Lower lobe of right lung (tissue), 2 donors: ENCODE results near the gene CRTC3. TPM values are rescaled to one million over a fixed set of nuclear protein-coding genes. Genes with fewer than 3 reads are reported as not detected.

Source experiments
- ATAC-seq, 2 donors: fragments of 200-7000 bp; cut with Tn5 transposase; one replicate each; pipeline ENCODE4 v1.9.1; 2020 to 2022; ENCODE audit warnings: mild to moderate bottlenecking in 2 of 2, moderate library complexity in 2 of 2
- DNase-seq: peaks from one replicate; pipeline ENCODE4 v3.0.0-alpha.2; 2020
- H3K27ac ChIP-seq: fragments of 200-600 bp; one replicate; pipeline ENCODE4 v1.8.0; 2022
- H3K27me3 ChIP-seq: fragments of 200-600 bp; one replicate; pipeline ENCODE4 v1.8.0; 2022; ENCODE audit warnings: low read depth
- H3K36me3 ChIP-seq: fragments of 200-600 bp; one replicate; pipeline ENCODE4 v1.8.0; 2022; ENCODE audit warnings: mild to moderate bottlenecking
- H3K4me1 ChIP-seq: fragments of 200-600 bp; one replicate; pipeline ENCODE4 v1.8.0; 2022
- H3K4me3 ChIP-seq: fragments of 200-600 bp; one replicate; pipeline ENCODE4 v1.8.0; 2022; ENCODE audit warnings: mild to moderate bottlenecking
- H3K9me3 ChIP-seq: fragments of 200-600 bp; one replicate; pipeline ENCODE4 v1.8.0; 2022
- intact Hi-C: fragments of 100-400 bp; cut with DNase I; formaldehyde crosslinking; loops from one replicate; pipeline ENCODE4 v1.11.0; 2022
- total RNA-seq: library from RNA; stranded (reverse); fragmentation: NEBNext Ultra II Directional; extraction: Animal tissue kit (Norgen Biotek cat#: 25700); gene quantifications from one replicate; pipeline ENCODE4 v1.2.1, GENCODE V29; 2021
- TF ChIP-seq, protein P1 (sequence below): fragments of 200-600 bp; IDR thresholded peaks from one replicate; pipeline ENCODE4 v1.8.0; 2022; ENCODE audit warnings: antibody characterized with exemption, mild to moderate bottlenecking
- donor health status: DM: no; HTN: yes; CAD: no; lungs with severe emphysema.

The CRTC3 gene
- total RNA-seq, 1 donor from 2014 or later = 40.6 TPM

DNA sequence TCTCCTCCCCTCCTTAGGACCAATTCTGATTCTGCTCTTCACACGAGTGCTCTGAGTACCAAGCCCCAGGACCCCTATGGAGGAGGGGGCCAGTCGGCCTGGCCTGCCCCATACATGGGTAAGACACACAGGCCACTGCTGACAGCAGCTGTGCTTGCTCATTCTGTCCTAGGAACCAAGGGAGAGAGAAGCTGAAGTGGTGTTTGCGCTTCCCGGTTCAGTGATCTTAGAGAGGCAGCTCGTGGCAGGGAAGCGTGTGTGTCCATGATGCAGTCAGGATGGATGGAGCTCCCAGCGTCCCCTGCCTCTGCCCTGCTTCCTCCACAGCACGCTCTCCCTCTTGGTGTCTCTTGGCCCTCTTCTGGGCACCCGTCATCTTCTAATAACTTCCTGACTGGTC, 77.6 kb downstream of the CRTC3 start:
- intact Hi-C loops = no loop called here
- peaks cover 57% of the 10 kb centered on the region for H3K36me3 ChIP-seq
- DNase-seq (no peak), ATAC-seq (no peak)
- H3K27ac ChIP-seq = peak overlapping the region; percentile 20
- peaks cover 18% of the 10 kb centered on the region for H3K4me1 ChIP-seq
- no peak overlapping the region for H3K4me3 ChIP-seq
- TF ChIP-seq, protein P1, sequence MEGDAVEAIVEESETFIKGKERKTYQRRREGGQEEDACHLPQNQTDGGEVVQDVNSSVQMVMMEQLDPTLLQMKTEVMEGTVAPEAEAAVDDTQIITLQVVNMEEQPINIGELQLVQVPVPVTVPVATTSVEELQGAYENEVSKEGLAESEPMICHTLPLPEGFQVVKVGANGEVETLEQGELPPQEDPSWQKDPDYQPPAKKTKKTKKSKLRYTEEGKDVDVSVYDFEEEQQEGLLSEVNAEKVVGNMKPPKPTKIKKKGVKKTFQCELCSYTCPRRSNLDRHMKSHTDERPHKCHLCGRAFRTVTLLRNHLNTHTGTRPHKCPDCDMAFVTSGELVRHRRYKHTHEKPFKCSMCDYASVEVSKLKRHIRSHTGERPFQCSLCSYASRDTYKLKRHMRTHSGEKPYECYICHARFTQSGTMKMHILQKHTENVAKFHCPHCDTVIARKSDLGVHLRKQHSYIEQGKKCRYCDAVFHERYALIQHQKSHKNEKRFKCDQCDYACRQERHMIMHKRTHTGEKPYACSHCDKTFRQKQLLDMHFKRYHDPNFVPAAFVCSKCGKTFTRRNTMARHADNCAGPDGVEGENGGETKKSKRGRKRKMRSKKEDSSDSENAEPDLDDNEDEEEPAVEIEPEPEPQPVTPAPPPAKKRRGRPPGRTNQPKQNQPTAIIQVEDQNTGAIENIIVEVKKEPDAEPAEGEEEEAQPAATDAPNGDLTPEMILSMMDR = no peak
- H3K9me3 ChIP-seq = no peaks in the 10 kb centered on the region
- no peaks in the 10 kb centered on the region for H3K27me3 ChIP-seq

DNA sequence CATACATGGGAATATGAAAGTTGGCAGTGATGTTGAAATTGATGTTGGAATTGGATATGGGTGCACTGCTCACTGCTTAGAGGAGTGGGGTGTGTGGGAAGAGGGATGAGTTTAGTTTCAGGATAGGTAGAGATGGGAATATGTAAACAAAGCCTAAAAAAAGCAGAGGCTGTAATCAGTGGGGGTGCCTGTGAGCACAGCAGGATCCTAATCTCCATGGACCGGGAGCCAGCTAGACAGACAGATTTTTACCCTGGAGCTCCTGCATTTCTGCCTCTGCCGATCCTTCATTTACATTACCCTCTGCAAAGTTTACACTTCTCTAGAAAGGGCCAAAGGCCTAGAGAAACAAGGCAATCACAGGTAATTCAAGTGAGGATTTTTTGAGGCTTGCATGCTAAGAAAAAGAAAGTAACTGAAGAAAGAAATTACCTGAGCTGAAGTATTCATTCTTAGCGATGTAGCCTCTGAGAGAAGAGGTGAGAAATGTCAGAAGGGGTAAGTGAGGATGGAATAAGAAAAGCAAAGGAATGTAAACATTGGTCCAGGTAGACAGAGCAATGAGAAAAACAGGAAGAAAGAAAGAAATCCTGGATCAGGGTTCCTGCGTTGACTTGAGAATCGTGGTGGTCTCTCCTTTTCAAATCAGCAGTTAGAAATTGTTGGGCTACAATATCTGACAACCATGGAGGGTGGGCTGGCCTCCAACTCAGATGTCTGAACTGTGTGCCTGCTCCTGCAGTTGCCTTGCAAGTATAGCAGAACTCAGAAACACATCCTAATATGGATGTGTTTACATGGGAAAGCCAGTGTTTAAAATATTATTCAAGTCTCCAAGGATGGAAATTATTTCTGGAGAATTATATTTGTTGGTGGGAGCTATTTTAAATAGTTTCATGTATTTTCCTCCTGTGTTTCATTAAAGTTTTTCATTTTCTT, 79.8 kb downstream of the CRTC3 start:
- H3K4me3 ChIP-seq = no peak overlapping the region
- no peaks in the 10 kb centered on the region for H3K27me3 ChIP-seq
- peak overlapping the region; percentile 27 for H3K27ac ChIP-seq
- TF ChIP-seq, protein P1 = no peak
- H3K9me3 ChIP-seq = no peaks in the 10 kb centered on the region
- H3K4me1 ChIP-seq = peaks cover 18% of the 10 kb centered on the region
- DNase-seq (no peak), ATAC-seq (no peak)
- peaks cover 61% of the 10 kb centered on the region for H3K36me3 ChIP-seq
- intact Hi-C loops = no loop called here

DNA sequence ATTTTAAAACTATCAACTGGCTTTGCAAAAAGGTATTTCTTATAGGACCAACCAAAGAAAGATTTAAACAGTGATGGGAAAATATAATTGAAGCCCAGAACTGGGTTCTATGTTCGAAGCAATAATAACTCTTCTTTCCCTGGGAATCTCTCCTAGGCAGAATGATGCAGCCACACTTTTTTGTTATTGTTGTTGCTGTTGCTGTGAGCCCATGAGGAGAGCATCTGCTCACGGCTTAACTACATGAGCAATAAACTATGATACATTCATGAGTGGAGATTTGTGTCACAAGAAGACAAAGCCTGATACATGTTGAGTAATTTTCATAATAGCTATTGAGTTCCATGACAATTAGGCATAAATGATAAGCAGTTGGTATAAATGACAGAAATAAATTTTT, 80.5 kb downstream of the CRTC3 start:
- H3K4me3 ChIP-seq = no peak overlapping the region
- peak overlapping the region; percentile 53 for H3K27ac ChIP-seq
- TF ChIP-seq, protein P1 = no peak
- H3K36me3 ChIP-seq = peaks cover 61% of the 10 kb centered on the region
- peaks cover 18% of the 10 kb centered on the region for H3K4me1 ChIP-seq
- intact Hi-C loops = no loop called here
- no peak for DNase-seq
- no peak for ATAC-seq
- no peaks in the 10 kb centered on the region for H3K27me3 ChIP-seq
- no peaks in the 10 kb centered on the region for H3K9me3 ChIP-seq

DNA sequence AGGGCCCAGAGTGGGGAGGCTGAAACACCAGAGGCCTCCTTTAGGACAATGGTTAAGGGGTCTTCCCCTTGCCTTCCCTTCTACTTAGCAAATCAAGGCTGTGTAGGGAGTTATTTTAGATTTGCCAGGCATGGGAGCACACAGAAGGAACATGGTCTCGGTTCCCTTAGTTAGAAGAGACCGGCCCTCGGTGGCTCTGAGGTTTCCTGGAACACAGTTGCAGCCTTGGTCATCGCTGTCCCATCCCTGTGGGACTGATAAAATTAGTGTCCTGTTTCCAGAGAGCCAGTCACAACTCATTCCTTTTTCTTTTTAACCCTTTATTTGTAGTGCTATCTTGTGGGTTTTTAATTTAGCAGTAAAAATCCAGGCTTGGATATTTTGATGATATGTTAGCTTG, 81.4 kb downstream of the CRTC3 start:
- Histone ChIP-seq H3K9me3 (no peaks in the 10 kb centered on the region), H3K4me1 (peaks cover 18% of the 10 kb centered on the region), H3K27ac (peak overlapping the region; percentile 53), H3K4me3 (no peak overlapping the region), H3K36me3 (peaks cover 63% of the 10 kb centered on the region), H3K27me3 (no peaks in the 10 kb centered on the region)
- intact Hi-C loops = no loop called here
- TF ChIP-seq, protein P1 = no peak
- DNase-seq (no peak), ATAC-seq (no peak)

DNA sequence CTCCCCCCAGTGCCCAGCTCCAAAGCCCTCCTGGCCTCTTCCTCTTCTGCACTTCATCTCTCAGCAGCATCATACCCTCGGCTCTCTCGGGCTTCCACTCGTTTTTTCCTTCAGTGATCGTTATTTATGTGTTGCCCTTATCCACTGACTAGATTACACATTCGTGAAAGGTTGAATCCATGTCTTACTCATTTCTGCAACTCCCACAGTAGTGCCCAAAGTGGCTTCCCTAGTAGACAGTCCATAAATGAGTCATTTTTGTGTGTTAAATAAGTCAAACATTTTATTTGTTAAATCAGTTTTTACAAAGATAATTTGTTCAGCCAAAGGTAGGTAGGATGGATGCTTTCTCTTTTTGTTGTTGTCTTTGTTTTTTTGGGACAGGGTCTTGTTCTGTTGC, 87.4 kb downstream of the CRTC3 start:
- no peaks in the 10 kb centered on the region for H3K9me3 ChIP-seq
- no peak overlapping the region for H3K27ac ChIP-seq
- DNase-seq (no peak), ATAC-seq (no peak)
- no peak overlapping the region for H3K4me3 ChIP-seq
- H3K4me1 ChIP-seq = no peaks in the 10 kb centered on the region
- peaks cover 68% of the 10 kb centered on the region for H3K36me3 ChIP-seq
- TF ChIP-seq, protein P1 = no peak
- no peaks in the 10 kb centered on the region for H3K27me3 ChIP-seq
- intact Hi-C loops = no loop called here
